ENCODE data around the gene GPR34. TPM values are rescaled to one million over a fixed set of nuclear protein-coding genes. Genes with fewer than 3 reads are reported as not detected.
A peak's percentile ranks its signal among the peaks of the same experiment; 100 is the strongest.

Gene GPR34
- polyA plus RNA-seq, 1 experiment = not detected

- Histone ChIP-seq H3K9me3 (ENCODE audit: control insufficient read depth, insufficient read depth, low read length) (no peaks in the 10 kb centered on the region), H3K4me3 (ENCODE audit: low read depth, low read length) (no peak overlapping the region), H3K27me3 (ENCODE audit: control insufficient read depth, insufficient read depth, low read length) (no peaks in the 10 kb centered on the region), H3K27ac (ENCODE audit: low read depth, low read length) (no peak overlapping the region)
- POLR2A ChIA-PET = interaction anchor here (0.6 kb wide), 1 partner anchor 134 kb away, joined by 5 read pairs; no protein-coding TSS in a partner anchor
- DNase-seq (ENCODE audit: low read depth, low spot score) = no peak
- TF ChIP-seq CTCF (IDR thresholded peaks at IDR 0.05; ENCODE audit: low read depth, low read length) = no peak
- CTCF ChIA-PET = interaction anchor here (1.1 to 1.3 kb wide), 2 partner anchors 30 to 171 kb away, joined by 3 read pairs; no protein-coding TSS in a partner anchor
Observed at GRCh38 chrX:41730081-41730480, 41.3 kb downstream of the GPR34 start.

GRCh38 chrX:41732260-41732659 lies 43.5 kb downstream of the GPR34 start:
- Histone ChIP-seq H3K27ac (ENCODE audit: low read depth, low read length) (no peak overlapping the region), H3K27me3 (ENCODE audit: control insufficient read depth, insufficient read depth, low read length) (no peaks in the 10 kb centered on the region), H3K9me3 (ENCODE audit: control insufficient read depth, insufficient read depth, low read length) (no peaks in the 10 kb centered on the region), H3K4me3 (ENCODE audit: low read depth, low read length) (no peak overlapping the region)
- no peak for TF ChIP-seq CTCF (IDR thresholded peaks at IDR 0.05; ENCODE audit: low read depth, low read length)
- no peak for DNase-seq (ENCODE audit: low read depth, low spot score)
- POLR2A ChIA-PET = no interaction called here
- CTCF ChIA-PET = interaction anchor here (0.5 kb wide), 1 partner anchor 17 kb away, joined by 4 read pairs; no protein-coding TSS in a partner anchor

- TF ChIP-seq CTCF (IDR thresholded peaks at IDR 0.05; ENCODE audit: low read depth, low read length) = no peak
- Histone ChIP-seq H3K27me3 (ENCODE audit: control insufficient read depth, insufficient read depth, low read length) (no peaks in the 10 kb centered on the region), H3K27ac (ENCODE audit: low read depth, low read length) (no peak overlapping the region), H3K4me3 (ENCODE audit: low read depth, low read length) (no peak overlapping the region), H3K9me3 (ENCODE audit: control insufficient read depth, insufficient read depth, low read length) (no peaks in the 10 kb centered on the region)
- ChIA-PET CTCF (no interaction called here), POLR2A (no interaction called here)
- DNase-seq (ENCODE audit: low read depth, low spot score) = no peak
Observed at GRCh38 chrX:41733939-41734338, 45.2 kb downstream of the GPR34 start.

- H3K4me3 ChIP-seq (ENCODE audit: low read depth, low read length) = no peak overlapping the region
- TF ChIP-seq CTCF (IDR thresholded peaks at IDR 0.05; ENCODE audit: low read depth, low read length) = peak; percentile 50
- no peaks in the 10 kb centered on the region for H3K27me3 ChIP-seq (ENCODE audit: control insufficient read depth, insufficient read depth, low read length)
- H3K27ac ChIP-seq (ENCODE audit: low read depth, low read length) = no peak overlapping the region
- no peaks in the 10 kb centered on the region for H3K9me3 ChIP-seq (ENCODE audit: control insufficient read depth, insufficient read depth, low read length)
- ChIA-PET POLR2A (no interaction called here), CTCF (no interaction called here)
- no peak for DNase-seq (ENCODE audit: low read depth, low spot score)
Observed at GRCh38 chrX:41734530-41734929, 45.8 kb downstream of the GPR34 start.

- Histone ChIP-seq H3K9me3 (ENCODE audit: control insufficient read depth, insufficient read depth, low read length) (no peaks in the 10 kb centered on the region), H3K27ac (ENCODE audit: low read depth, low read length) (no peak overlapping the region), H3K4me3 (ENCODE audit: low read depth, low read length) (no peak overlapping the region), H3K27me3 (ENCODE audit: control insufficient read depth, insufficient read depth, low read length) (no peaks in the 10 kb centered on the region)
- POLR2A ChIA-PET = no interaction called here
- no peak for DNase-seq (ENCODE audit: low read depth, low spot score)
- CTCF ChIA-PET = no interaction called here
- TF ChIP-seq CTCF (IDR thresholded peaks at IDR 0.05; ENCODE audit: low read depth, low read length) = no peak
Observed at GRCh38 chrX:41737065-41737464, 48.3 kb downstream of the GPR34 start.

Data from AG04450 (cell line).